ENCODE data around the gene EIF4E2.

GRCh38 chr2:232547991-232548390 lies 2.5 kb upstream of the EIF4E2 start:
- TF ChIP-seq, protein P1, sequence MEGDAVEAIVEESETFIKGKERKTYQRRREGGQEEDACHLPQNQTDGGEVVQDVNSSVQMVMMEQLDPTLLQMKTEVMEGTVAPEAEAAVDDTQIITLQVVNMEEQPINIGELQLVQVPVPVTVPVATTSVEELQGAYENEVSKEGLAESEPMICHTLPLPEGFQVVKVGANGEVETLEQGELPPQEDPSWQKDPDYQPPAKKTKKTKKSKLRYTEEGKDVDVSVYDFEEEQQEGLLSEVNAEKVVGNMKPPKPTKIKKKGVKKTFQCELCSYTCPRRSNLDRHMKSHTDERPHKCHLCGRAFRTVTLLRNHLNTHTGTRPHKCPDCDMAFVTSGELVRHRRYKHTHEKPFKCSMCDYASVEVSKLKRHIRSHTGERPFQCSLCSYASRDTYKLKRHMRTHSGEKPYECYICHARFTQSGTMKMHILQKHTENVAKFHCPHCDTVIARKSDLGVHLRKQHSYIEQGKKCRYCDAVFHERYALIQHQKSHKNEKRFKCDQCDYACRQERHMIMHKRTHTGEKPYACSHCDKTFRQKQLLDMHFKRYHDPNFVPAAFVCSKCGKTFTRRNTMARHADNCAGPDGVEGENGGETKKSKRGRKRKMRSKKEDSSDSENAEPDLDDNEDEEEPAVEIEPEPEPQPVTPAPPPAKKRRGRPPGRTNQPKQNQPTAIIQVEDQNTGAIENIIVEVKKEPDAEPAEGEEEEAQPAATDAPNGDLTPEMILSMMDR (IDR thresholded peaks at IDR 0.05; ENCODE audit: low read length) = no peak
- no peak for TF ChIP-seq EZH2 (IDR thresholded peaks at IDR 0.05; ENCODE audit: borderline replicate concordance, low read length)

Data from OCI-LY1 (cell line).